ENCODE data around the gene CYGB.

The CYGB gene

GRCh38 chr17:76498876-76499251 is 38.6 kb downstream of the CYGB start:
- TF ChIP-seq CTCF (IDR thresholded peaks at IDR 0.05; ENCODE audit: low read depth, low read length), result no peak
- in situ Hi-C loops (cut with HindIII; ENCODE audit: low sequenced_read_pairs), result no loop called here
- DNase-seq (ENCODE audit: low read depth, low spot score), result no peak
- peak overlapping the region; percentile 75 for H3K4me3 ChIP-seq (ENCODE audit: low read depth, low read length)

GRCh38 chr17:76497979-76498875 is 39.3 kb downstream of the CYGB start:
- peak; percentile 82 for DNase-seq (ENCODE audit: low read depth, low spot score)
- no peak for TF ChIP-seq CTCF (IDR thresholded peaks at IDR 0.05; ENCODE audit: low read depth, low read length)
- in situ Hi-C loops (cut with HindIII; ENCODE audit: low sequenced_read_pairs), result no loop called here
- H3K4me3 ChIP-seq (ENCODE audit: low read depth, low read length), result no peak overlapping the region

GRCh38 chr17:76497699-76497978 is 39.9 kb downstream of the CYGB start:
- DNase-seq (ENCODE audit: low read depth, low spot score), result no peak
- no peak overlapping the region for H3K4me3 ChIP-seq (ENCODE audit: low read depth, low read length)
- in situ Hi-C loops (cut with HindIII; ENCODE audit: low sequenced_read_pairs), result no loop called here
- no peak for TF ChIP-seq CTCF (IDR thresholded peaks at IDR 0.05; ENCODE audit: low read depth, low read length)

GRCh38 chr17:76496464-76496863 is 41.0 kb downstream of the CYGB start:
- no peak overlapping the region for H3K4me3 ChIP-seq (ENCODE audit: low read depth, low read length)
- TF ChIP-seq CTCF (IDR thresholded peaks at IDR 0.05; ENCODE audit: low read depth, low read length), result no peak
- no peak for DNase-seq (ENCODE audit: low read depth, low spot score)
- in situ Hi-C loops (cut with HindIII; ENCODE audit: low sequenced_read_pairs), result no loop called here

GRCh38 chr17:76495663-76496400 is 41.7 kb downstream of the CYGB start:
- DNase-seq (ENCODE audit: low read depth, low spot score), result no peak
- H3K4me3 ChIP-seq (ENCODE audit: low read depth, low read length), result no peak overlapping the region
- in situ Hi-C loops (cut with HindIII; ENCODE audit: low sequenced_read_pairs), result no loop called here
- TF ChIP-seq CTCF (IDR thresholded peaks at IDR 0.05; ENCODE audit: low read depth, low read length), result no peak

GRCh38 chr17:76493505-76494167 is 43.9 kb downstream of the CYGB start:
- DNase-seq (ENCODE audit: low read depth, low spot score), result no peak
- in situ Hi-C loops (cut with HindIII; ENCODE audit: low sequenced_read_pairs), result no loop called here
- H3K4me3 ChIP-seq (ENCODE audit: low read depth, low read length), result no peak overlapping the region

More at GRCh38 chr17:76493505-76494167, 43.9 kb downstream of the CYGB start:
- TF ChIP-seq CTCF (IDR thresholded peaks at IDR 0.05; ENCODE audit: low read depth, low read length), result no peak

Measured in astrocyte of the spinal cord (primary cell).